Nephron progenitor cell (in vitro differentiated cells): ENCODE results near the gene CALR.
"Not testable (repeated sequence)": the region's sequence is repeated elsewhere in the genome, so short reads cannot be mapped to it uniquely, and the experiment has no call there.

Experiments used
- DNase-seq: peaks from one replicate; pipeline ENCODE4 v3.0.0; 2021
- H3K27ac Mint-ChIP-seq: 2 replicates; pipeline ENCODE4 v1.8.0; 2021; ENCODE audit warnings: mild to moderate bottlenecking, moderate library complexity, mixed read lengths
- H3K27me3 Mint-ChIP-seq: 2 replicates; pipeline ENCODE4 v1.8.0; 2021; ENCODE audit warnings: mild to moderate bottlenecking, low read depth, mixed read lengths; ENCODE audit not compliant: poor library complexity
- H3K36me3 Mint-ChIP-seq: 2 replicates; pipeline ENCODE4 v1.8.0; 2021; ENCODE audit warnings: low read depth, mixed read lengths
- H3K4me1 Mint-ChIP-seq: 2 replicates; pipeline ENCODE4 v1.8.0; 2021; ENCODE audit warnings: mixed read lengths
- H3K4me3 Mint-ChIP-seq: 2 replicates; pipeline ENCODE4 v1.8.0; 2021; ENCODE audit warnings: mild to moderate bottlenecking, moderate library complexity, mixed read lengths
- H3K9me3 Mint-ChIP-seq: 2 replicates; pipeline ENCODE4 v1.8.0; 2021; ENCODE audit warnings: mild to moderate bottlenecking, moderate library complexity, mixed read lengths
- TF ChIP-seq, protein P1 (sequence below): fragments of 200-600 bp; sonication (generic); IDR thresholded peaks from 2 replicates; pipeline ENCODE4 v1.5.0; 2021; ENCODE audit warnings: antibody characterized with exemption

Gene CALR

DNA sequence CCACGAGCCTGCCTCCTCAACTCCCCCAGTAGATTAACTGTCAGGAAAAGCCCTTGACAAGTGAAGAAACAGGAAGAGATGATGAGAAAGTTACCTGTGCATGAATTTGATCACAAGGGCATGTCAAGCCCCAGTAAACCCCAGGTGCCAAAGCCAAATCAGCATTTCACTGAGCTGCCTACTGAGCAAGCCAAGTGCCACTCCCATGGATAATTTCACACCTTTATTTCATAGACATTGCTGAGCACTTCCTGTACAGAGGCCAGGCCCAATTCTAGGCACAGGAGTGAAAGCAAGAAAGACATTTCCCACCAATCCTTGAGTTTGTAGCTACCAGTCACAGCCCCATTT is 16.2 kb downstream of the CALR start:
- peak overlapping the region; percentile 93 for H3K27ac Mint-ChIP-seq
- peak overlapping the region; percentile 25 for H3K4me3 Mint-ChIP-seq
- no peaks in the 10 kb centered on the region for H3K27me3 Mint-ChIP-seq
- no peaks in the 10 kb centered on the region for H3K9me3 Mint-ChIP-seq
- TF ChIP-seq, protein P1, sequence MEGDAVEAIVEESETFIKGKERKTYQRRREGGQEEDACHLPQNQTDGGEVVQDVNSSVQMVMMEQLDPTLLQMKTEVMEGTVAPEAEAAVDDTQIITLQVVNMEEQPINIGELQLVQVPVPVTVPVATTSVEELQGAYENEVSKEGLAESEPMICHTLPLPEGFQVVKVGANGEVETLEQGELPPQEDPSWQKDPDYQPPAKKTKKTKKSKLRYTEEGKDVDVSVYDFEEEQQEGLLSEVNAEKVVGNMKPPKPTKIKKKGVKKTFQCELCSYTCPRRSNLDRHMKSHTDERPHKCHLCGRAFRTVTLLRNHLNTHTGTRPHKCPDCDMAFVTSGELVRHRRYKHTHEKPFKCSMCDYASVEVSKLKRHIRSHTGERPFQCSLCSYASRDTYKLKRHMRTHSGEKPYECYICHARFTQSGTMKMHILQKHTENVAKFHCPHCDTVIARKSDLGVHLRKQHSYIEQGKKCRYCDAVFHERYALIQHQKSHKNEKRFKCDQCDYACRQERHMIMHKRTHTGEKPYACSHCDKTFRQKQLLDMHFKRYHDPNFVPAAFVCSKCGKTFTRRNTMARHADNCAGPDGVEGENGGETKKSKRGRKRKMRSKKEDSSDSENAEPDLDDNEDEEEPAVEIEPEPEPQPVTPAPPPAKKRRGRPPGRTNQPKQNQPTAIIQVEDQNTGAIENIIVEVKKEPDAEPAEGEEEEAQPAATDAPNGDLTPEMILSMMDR = no peak
- DNase-seq = no peak
- peaks cover 35% of the 10 kb centered on the region for H3K36me3 Mint-ChIP-seq
- peaks cover 39% of the 10 kb centered on the region for H3K4me1 Mint-ChIP-seq

DNA sequence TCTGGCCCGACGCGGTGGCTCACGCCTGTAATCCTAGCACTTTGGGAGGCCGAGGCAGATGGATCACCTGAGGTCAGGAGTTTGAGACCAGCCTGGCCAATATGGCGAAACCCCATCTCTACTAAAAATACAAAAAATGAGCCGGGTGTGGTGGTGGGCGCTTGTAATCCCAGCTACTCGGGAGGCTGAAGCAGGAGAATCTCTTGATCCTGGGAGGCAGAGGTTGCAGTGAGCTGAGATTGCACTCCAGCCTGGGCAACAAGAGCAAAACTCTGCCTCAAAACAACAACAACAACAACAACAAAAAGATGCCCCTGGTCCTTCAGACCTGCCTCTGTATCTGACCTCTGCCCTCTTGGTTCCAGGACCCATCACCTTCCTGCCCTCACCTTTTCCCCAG is 17.2 kb downstream of the CALR start:
- Mint-ChIP-seq H3K36me3 (peaks cover 25% of the 10 kb centered on the region), H3K4me1 (peaks cover 29% of the 10 kb centered on the region), H3K27ac (peak overlapping the region; percentile 97), H3K4me3 (peak overlapping the region; percentile 88)
- DNase-seq, H3K9me3 Mint-ChIP-seq, H3K27me3 Mint-ChIP-seq: not testable (repeated sequence)

DNA sequence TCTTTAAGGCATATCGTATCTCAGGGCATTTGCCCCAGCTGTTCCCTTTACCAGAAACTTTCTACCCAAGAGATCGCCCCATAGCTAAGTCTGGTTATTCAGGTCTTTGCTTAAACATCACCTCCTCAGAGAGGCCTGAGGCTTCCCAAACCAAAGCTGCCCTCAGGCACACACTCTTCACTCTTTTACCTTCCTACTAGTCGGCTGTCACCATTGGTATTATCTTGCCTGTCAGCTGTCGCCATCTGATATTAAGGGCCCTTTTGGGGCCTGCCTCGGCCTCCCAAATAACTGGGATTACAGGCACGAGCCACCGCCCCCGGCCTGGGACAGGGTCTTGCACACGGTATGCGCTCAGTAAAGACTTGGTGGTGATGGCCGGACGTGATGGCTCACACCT is 17.6 kb downstream of the CALR start:
- peaks cover 7% of the 10 kb centered on the region for H3K27me3 Mint-ChIP-seq
- H3K4me1 Mint-ChIP-seq = peaks cover 27% of the 10 kb centered on the region
- H3K9me3 Mint-ChIP-seq = peaks cover 8% of the 10 kb centered on the region
- H3K4me3 Mint-ChIP-seq = peak overlapping the region; percentile 88
- H3K27ac Mint-ChIP-seq = peak overlapping the region; percentile 97
- peaks cover 21% of the 10 kb centered on the region for H3K36me3 Mint-ChIP-seq
- no peak for DNase-seq
- TF ChIP-seq, protein P1 = no peak

DNA sequence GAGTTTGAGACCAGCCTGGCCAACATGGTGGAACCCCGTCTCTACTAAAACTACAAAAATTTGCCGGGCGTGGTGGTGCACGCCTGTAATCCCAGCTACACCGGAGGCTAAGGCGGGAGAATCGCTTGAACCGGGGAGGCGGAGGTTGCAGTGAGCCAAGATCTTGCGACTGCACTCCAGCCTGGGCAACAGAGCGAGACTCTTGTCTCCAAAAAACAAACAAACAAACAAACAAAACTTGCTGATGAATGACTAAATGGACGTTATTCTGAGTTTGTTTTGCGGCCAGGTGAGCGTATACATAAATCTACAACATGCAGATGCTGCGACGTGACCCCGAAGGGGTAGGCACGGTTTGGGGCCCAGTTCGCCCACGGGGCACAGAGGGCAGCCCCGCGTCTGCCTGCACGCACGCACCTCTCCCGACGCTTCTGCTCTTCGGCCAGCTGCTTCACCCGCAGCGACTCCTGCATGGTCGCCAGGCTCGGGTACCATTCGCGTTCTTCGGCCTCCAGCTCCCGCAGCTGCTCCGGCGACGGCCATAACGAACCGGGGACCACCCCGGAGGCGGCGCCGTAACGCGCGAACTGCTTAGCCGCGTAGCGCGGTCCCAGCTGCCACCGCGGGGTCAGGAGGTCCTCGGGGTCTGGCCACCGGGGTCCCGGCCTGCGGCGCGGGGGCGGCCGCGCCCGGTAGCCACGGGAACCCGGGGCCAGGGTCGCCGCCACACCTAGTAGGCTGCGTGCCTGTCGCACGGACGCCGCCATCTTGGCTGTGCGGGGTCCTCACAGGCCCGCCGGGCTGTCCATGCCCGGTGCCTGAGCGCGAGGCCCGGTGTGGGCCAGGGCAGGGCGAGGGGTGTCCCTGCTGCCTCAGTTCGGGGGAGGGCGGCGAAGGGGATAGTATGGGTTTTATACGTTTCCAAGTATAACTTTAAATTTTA is 18.3 kb downstream of the CALR start, which contains the start of gene GADD45GIP1:
Gene GADD45GIP1, minus strand, starts transcription at position 778 of the 943 bp plus-strand sequence. Its CDS starts 11 bp downstream, at position 767.
- H3K4me3 Mint-ChIP-seq = peak within 1 kb of the TSS; percentile 88
- H3K27ac Mint-ChIP-seq = peak within 1 kb of the TSS; percentile 97
- peaks cover 27% of the 10 kb centered on the region for H3K4me1 Mint-ChIP-seq
- peak; percentile 76 for DNase-seq
- peaks cover 8% of the 10 kb centered on the region for H3K9me3 Mint-ChIP-seq
- H3K27me3 Mint-ChIP-seq = peaks cover 7% of the 10 kb centered on the region
- TF ChIP-seq, protein P1 = no peak
- peaks cover 14% of the 10 kb centered on the region for H3K36me3 Mint-ChIP-seq

DNA sequence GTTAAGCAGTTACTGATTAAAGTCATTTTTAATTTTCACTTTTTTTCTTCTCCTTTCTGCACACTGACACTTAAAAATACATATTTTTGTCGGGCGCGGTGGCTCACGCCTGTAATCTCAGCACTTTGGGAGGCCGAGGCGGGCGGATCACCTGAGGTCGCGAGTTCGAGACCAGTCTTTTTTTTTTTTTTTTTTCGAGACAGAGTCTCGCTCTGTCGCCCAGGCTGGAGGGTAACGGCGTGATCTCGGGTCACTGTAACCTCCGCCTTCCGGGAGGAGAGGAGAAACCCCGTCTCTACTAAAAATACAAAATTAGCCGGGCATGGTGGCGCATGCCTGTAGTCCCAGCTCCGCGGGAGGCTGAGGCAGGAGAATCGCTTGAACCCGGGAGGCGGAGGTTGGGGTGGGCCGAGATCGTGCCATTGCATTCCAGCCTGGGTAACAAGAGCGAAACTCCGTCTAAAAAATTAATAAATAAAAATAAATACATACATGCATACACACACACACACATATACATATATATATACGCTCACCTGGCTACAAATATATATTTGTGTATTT is 19.1 kb downstream of the CALR start:
- Mint-ChIP-seq H3K4me3 (peak overlapping the region; percentile 83), H3K36me3 (peaks cover 11% of the 10 kb centered on the region), H3K9me3 (peaks cover 13% of the 10 kb centered on the region), H3K4me1 (peaks cover 27% of the 10 kb centered on the region)
- H3K27me3 Mint-ChIP-seq, DNase-seq, H3K27ac Mint-ChIP-seq: not testable (repeated sequence)

DNA sequence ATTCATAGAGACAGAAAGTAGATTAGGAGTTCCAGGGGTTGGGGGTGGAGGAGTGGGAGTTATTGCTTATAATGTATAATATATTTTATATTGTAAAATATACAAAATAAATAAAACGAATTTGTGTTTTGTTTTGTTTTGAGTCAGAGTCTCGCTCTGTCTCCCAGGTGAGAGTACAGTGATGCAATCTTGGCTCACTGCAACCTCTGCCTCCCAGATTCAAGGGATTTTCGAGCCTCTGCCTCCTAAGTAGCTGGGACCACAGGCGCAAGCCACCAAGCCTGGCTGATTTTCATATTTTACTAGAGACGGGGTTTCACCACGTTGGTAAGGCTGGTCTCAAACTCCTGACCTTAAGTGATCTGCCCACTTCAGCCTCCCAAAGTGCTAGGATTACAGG is 21.1 kb downstream of the CALR start:
- H3K27ac Mint-ChIP-seq = no peak overlapping the region
- peaks cover 16% of the 10 kb centered on the region for H3K9me3 Mint-ChIP-seq
- TF ChIP-seq, protein P1 = no peak
- peaks cover 23% of the 10 kb centered on the region for H3K4me1 Mint-ChIP-seq
- peaks cover 11% of the 10 kb centered on the region for H3K36me3 Mint-ChIP-seq
- peaks cover 18% of the 10 kb centered on the region for H3K27me3 Mint-ChIP-seq
- no peak for DNase-seq
- H3K4me3 Mint-ChIP-seq = no peak overlapping the region
